Muscle layer of duodenum (tissue), 2 donors: ENCODE measurements around the gene KLK15.
A peak's percentile ranks its signal among the peaks of the same experiment; 100 is the strongest.

Experiments used
- H3K27ac ChIP-seq: one replicate; pipeline ENCODE4 v1.7.0; 2013; ENCODE audit warnings: mild to moderate bottlenecking, low read length
- H3K27me3 ChIP-seq: one replicate; pipeline ENCODE4 v1.7.0; 2013; ENCODE audit warnings: low read depth, mild to moderate bottlenecking, control low read depth, low read length
- H3K36me3 ChIP-seq, 2 donors: one replicate each; pipeline ENCODE4 v1.7.0; 2013; ENCODE audit warnings: low read length in 2 of 2, control low read depth in 1 of 2, mild to moderate bottlenecking in 1 of 2; ENCODE audit not compliant: insufficient read depth in 2 of 2, control insufficient read depth in 1 of 2
- H3K4me1 ChIP-seq, 2 donors: one replicate each; pipeline ENCODE4 v1.7.0; 2013; ENCODE audit warnings: low read length in 2 of 2, mild to moderate bottlenecking in 2 of 2, control low read depth in 1 of 2, moderate library complexity in 1 of 2; ENCODE audit not compliant: insufficient read depth in 2 of 2, control insufficient read depth in 1 of 2
- H3K4me3 ChIP-seq, 2 donors: one replicate each; pipeline ENCODE4 v1.7.0; 2013; ENCODE audit warnings: low read length in 2 of 2, low read depth in 1 of 2, mild to moderate bottlenecking in 1 of 2
- H3K9me3 ChIP-seq, 2 donors: one replicate each; pipeline ENCODE4 v1.7.0; 2013; ENCODE audit warnings: low read length in 2 of 2, control low read depth in 1 of 2, mild to moderate bottlenecking in 1 of 2; ENCODE audit not compliant: control insufficient read depth in 1 of 2
- donor health status: healthy.

The KLK15 gene

DNA sequence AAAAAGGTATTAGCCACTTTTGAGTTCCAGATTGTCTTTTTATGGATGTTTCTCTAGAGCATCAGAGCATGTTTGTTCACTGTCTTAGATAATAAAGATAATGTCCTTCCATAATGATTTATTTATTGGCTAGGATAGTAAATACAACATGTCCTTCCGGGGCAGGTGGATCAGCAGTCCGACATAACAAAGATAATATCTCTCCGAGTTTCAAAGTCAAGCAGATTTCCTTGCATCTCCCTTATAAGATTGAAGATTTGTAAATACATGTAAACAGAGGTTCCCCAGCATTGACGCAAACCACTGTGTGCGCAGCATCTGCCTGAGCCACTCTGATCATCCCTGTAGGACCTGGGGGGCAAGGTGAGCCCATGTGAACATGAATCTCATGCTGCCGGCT is 8.8 kb upstream of the KLK15 start:
- no peak overlapping the region for H3K27ac ChIP-seq
- H3K9me3 ChIP-seq, result peaks cover 0 to 11% of the 10 kb centered on the region in 2 donors
- H3K4me1 ChIP-seq, result no peaks in the 10 kb centered on the region
- no peaks in the 10 kb centered on the region for H3K36me3 ChIP-seq
- no peaks in the 10 kb centered on the region for H3K27me3 ChIP-seq
- H3K4me3 ChIP-seq, result no peak overlapping the region

DNA sequence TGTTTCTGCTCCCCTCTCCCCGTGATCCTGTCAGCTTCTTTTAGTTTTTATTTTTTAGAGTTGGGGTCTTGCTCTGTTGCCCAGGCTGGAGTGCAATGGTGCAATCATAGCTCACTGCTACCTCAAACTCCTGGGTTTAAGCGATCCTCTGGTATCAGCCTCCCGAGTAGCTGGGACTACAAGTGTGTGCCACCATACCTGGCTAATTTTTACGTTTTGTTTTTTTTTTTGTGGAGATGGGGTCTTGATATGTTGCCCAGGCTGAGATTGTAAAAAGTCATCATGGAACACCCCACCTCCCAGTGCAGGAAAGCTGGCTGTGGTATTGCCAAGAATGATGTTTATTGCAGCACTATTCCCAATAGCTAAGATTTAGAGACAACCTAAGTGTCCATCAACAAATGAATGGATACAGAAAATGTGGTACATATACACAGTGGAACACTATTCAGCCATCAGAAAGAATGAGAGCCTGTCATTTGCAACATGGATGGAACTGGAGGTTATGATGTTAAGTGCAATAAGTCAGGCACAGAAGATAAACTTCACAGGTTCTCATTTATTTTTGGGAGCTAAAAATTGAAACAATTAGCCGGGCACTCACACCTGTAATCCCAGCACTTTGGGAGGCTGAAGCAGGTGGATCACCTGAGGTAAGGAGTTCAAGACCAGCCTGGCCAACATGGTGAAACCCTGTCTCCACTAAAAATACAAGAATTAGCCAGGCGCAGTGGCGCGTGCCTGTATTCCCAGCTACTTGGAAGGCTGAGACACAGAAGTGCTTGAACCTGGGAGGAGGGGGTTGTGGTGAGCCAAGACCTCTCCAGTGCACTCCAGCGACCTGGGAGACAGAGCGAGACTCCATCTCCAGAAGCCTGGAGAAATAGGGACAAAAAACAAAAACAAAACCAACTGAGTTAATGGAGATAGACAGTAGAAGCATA is 6.6 kb upstream of the KLK15 start:
- peaks cover under 1% of the 10 kb centered on the region for H3K27me3 ChIP-seq

DNA sequence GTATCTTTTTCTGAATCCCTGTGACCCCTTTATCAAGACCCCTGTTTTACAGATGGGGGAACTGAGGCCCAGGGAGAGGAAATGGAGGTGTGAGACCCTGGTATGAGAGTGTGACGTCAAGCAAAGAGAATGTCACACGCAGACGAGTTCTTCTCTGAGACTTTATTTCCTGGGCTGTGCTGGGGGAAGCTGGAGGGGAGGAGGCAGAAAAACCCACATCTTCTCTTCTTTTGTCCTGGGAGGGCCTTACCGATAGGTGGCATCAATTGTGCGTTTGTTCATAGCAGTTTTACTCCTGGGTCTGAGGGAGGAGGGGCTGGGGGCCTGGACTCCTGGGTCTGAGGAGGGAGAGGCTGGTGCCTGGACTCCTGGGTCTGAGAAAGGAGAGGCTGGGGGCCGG is 4.9 kb upstream of the KLK15 start:
- Histone ChIP-seq H3K4me3 (no peak overlapping the region), H3K4me1 (peaks cover 0 to 13% of the 10 kb centered on the region in 2 donors), H3K36me3 (no peaks in the 10 kb centered on the region), H3K27ac (no peak overlapping the region), H3K9me3 (peaks cover 0 to 5% of the 10 kb centered on the region in 2 donors), H3K27me3 (peaks cover 4% of the 10 kb centered on the region)

More for the DNA sequence above, 6.6 kb upstream of the KLK15 start:
- peaks cover 0 to 13% of the 10 kb centered on the region in 2 donors for H3K4me1 ChIP-seq
- H3K9me3 ChIP-seq, result peaks cover 0 to 11% of the 10 kb centered on the region in 2 donors
- H3K36me3 ChIP-seq, result no peaks in the 10 kb centered on the region
- H3K4me3 ChIP-seq, result no peak overlapping the region
- no peak overlapping the region for H3K27ac ChIP-seq

DNA sequence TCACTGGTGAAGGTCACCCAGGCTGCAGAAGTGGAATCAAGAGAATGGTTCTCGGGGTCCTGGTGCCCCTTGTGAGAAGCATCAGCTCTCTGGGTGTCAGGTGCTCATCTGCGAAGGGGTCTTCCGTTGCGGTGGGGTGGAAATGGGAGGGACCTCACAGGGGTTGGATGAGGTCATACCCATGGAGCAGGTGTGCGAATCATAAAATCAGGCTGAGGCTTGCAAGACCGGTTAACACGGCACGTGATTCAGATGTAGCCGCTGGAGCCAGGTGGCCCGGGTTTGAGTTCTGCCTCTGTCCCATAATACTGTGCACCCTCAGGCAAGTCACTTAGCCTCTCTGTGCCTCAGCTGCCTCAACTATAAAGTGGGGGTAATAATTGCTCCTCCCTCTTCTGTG is 3.9 kb upstream of the KLK15 start:
- H3K27ac ChIP-seq, result no peak overlapping the region
- H3K9me3 ChIP-seq, result peaks cover 0 to 2% of the 10 kb centered on the region in 2 donors
- peaks cover 4% of the 10 kb centered on the region for H3K27me3 ChIP-seq

DNA sequence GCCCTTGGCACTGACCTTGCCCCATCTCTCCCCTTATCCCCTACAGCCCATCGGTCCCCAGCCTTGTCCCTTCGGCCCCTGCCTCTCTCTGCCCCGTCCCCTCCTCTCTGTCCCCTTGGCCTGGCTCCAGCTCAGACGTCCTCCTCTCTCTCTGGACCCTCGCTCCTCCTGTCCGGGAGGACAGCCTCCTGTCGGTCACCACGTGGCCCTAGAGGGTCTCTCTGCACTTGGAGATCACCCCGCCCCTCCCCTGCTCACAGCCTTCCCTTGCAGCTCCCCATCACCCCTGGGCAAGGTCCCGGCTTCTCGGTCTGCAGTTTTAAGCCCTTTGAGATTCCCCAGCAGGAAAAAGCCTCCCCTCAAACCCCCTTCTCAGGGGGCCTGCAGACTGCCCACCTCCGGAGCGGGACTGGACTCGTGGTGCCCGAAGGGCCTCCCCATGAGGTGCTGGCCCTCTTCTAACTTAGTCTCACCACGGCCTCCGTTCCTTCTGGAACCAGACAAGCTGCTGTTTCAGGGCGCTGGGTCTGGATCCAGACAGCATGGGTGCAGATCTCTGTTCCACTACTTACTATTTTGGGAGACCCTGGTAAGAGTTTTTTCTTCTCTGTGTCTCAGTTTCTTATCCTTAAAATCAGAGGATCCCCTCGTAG is 3.3 kb upstream of the KLK15 start:
- Histone ChIP-seq H3K27ac (no peak overlapping the region), H3K4me3 (peak overlapping the region in 1 of 2 donors; percentile 71), H3K36me3 (no peaks in the 10 kb centered on the region), H3K27me3 (peaks cover 4% of the 10 kb centered on the region), H3K9me3 (peaks cover 0 to 2% of the 10 kb centered on the region in 2 donors), H3K4me1 (peaks cover 0 to 13% of the 10 kb centered on the region in 2 donors)

More for the DNA sequence above, 3.9 kb upstream of the KLK15 start:
- H3K4me3 ChIP-seq, result no peak overlapping the region
- peaks cover 0 to 13% of the 10 kb centered on the region in 2 donors for H3K4me1 ChIP-seq
- no peaks in the 10 kb centered on the region for H3K36me3 ChIP-seq

DNA sequence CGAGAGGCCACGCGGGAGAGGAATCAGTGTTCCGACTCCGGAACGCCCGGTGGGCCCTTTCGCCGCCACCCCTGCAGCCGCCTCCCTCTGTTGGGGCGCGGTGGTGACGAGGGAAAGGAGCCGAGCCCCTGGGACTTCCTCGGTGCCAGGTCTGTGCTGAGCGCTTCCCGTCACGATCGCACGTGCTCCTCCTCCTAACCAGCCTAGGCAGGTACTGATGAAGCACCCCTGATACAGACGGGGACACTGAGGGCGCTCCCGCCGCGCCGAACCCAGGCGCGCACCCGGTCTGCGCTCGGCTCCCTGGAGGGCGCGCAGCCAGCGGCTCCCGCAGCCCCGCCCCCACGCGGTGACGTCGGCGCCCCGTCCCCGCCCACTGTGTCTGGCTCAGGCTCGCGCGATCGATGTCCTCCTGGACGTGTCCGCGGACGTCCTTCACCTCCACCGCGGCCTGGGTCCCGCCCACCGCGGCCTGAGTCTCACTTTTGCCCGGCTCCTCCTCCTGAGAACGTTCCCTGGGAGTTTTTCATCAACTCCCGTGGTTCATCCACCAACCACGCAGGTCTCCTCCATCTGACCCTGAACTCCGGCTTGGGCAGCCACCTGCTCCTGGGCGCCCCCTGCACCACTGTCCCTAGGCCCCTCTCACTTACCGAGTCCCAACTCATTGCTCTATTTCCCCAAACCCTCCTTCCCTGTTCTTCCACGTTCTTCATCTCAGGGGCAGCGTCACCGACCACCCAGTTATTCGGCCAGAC is 2.6 kb upstream of the KLK15 start:
- Histone ChIP-seq H3K9me3 (no peaks in the 10 kb centered on the region), H3K4me3 (peak overlapping the region; percentile 57 to 71), H3K36me3 (no peaks in the 10 kb centered on the region), H3K4me1 (peaks cover 0 to 13% of the 10 kb centered on the region in 2 donors), H3K27ac (no peak overlapping the region), H3K27me3 (peaks cover 4% of the 10 kb centered on the region)

DNA sequence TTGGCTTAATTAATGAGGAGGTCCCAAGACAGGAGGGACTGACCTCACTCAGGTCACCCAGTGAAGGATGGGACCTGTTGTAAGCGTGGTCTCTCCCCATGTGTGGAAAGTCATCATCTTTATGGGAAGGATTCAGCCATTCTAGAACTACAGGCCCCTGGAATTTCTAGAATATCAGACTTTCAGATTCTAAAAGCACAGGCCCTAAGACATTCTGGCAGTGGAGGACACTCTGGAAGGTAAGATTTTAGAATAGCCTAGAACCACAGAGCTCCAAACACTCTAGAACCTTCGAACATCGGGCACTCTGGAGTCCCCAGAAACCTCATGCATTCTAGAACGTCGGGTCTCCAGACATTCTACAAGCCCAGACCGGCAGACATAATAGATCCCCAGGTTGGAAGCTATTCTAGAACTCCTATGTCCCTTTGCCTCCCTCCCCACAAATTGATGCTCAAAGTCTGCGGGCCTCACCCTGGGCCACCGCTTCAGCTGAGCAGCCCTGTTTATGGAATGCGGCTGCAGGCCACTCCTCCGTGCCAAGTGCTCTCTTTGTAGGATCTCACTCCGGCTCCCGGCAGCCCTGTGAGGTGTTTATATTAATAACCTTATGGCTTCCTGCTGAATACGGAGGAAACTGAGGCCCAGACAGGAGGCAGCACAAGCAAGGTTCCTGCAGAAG is 1.9 kb upstream of the KLK15 start:
- no peaks in the 10 kb centered on the region for H3K9me3 ChIP-seq
- peaks cover 0 to 13% of the 10 kb centered on the region in 2 donors for H3K4me1 ChIP-seq
- H3K4me3 ChIP-seq, result peak overlapping the region; percentile 57 to 71
- H3K36me3 ChIP-seq, result no peaks in the 10 kb centered on the region
- peaks cover 4% of the 10 kb centered on the region for H3K27me3 ChIP-seq
- H3K27ac ChIP-seq, result no peak overlapping the region

DNA sequence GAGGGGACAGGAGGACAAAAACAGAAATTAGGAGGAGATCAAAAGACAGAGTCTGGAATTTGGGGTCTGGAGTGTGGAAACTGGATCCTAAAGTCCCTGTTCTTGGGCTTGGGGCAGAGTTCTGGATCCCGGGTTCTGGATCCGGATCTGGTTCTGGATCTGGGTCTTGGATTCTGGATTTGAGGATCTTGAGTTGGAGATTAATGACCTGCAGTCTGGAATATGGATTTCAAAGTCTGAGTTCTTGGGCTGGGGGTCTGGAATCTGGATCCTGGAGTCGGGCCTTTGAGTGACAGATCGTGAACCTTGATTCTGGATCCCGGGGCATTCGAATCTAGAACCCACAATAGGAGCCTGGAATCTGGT is 411 bp upstream of the KLK15 start:
- Histone ChIP-seq H3K4me1 (peaks cover 0 to 13% of the 10 kb centered on the region in 2 donors), H3K36me3 (no peaks in the 10 kb centered on the region), H3K27ac (no peak overlapping the region), H3K9me3 (no peaks in the 10 kb centered on the region), H3K27me3 (peaks cover 4% of the 10 kb centered on the region), H3K4me3 (no peak overlapping the region)

DNA sequence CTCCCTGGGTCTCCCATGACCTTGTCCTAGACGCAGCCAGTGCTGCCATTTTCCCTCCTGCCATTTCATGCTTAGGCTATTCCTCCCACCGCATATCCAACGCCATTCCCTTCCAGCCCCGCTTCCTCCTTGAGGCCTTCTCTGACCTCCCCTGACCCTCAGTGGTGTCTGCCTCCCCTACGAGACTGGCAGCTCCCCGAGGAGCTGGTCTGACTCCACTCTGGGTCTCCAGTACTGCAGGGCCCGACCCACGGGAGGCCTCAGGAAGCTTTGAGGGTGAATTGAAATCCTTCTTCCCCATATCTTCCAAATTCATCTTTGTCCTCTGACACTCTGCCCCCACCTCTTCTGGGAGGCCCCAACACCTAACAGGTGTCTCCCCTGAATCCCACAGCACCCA is 708 bp downstream of the KLK15 start:
- H3K27ac ChIP-seq, result no peak overlapping the region
- no peaks in the 10 kb centered on the region for H3K9me3 ChIP-seq
- peaks cover 4% of the 10 kb centered on the region for H3K27me3 ChIP-seq
- no peak overlapping the region for H3K4me3 ChIP-seq
- no peaks in the 10 kb centered on the region for H3K36me3 ChIP-seq
- peaks cover 0 to 13% of the 10 kb centered on the region in 2 donors for H3K4me1 ChIP-seq

DNA sequence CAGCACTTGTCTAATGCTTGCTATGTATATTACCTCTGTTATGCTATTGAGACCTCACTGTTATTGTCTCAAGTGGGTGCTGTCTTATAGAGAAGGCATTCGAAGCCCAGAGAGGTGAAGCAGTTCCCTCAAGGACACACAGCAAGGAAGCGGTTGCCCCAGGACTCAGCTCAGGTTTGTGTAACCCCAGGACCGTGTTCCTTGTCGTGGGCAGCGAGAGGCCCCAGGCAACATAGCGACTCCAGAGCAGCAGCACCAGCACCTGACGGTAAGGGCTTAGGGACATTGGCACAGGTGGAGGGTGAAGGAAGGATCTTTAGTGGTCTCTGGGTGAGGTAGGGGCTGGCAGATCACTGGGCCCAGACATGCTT is 2.4 kb downstream of the KLK15 start:
- no peak overlapping the region for H3K4me3 ChIP-seq
- H3K9me3 ChIP-seq, result no peaks in the 10 kb centered on the region
- peaks cover 0 to 9% of the 10 kb centered on the region in 2 donors for H3K4me1 ChIP-seq
- no peaks in the 10 kb centered on the region for H3K36me3 ChIP-seq
- peaks cover 4% of the 10 kb centered on the region for H3K27me3 ChIP-seq
- no peak overlapping the region for H3K27ac ChIP-seq
